ENCODE data around the gene TP53RK. TPM values are rescaled to one million over a fixed set of nuclear protein-coding genes. Genes with fewer than 3 reads are reported as not detected.
"Not testable (repeated sequence)": the region's sequence is repeated elsewhere in the genome, so short reads cannot be mapped to it uniquely, and the experiment has no call there.

Gene TP53RK
- total RNA-seq, 4 donors from 2014 or later = 12.4 to 26.7 (median 18.3) TPM

GRCh38 chr20:46678516-46678915 is 10.7 kb downstream of the TP53RK start:
- no peaks in the 10 kb centered on the region for H3K36me3 ChIP-seq
- in situ Hi-C loops (cut with MboI; ENCODE audit: low pct_ligation_motif_present in 1 of 4, low pct_unique_long_range_greater_than_20kb in 1 of 4, low sequenced_read_pairs in 3 of 4) (loop anchor here in 2 of 4 donors (10.0 to 25.0 kb wide), 2 partner anchors 154 to 166 kb away; partner anchors contain the start of gene ZNF334 (in 1 of the 2)), intact Hi-C loops (cut with DNase I; ENCODE audit: low total_unique reads) (loop anchor here (10.0 kb wide), 1 partner anchor 616 kb away; no protein-coding TSS in a partner anchor)
- H3K4me3 ChIP-seq = no peak overlapping the region
- no peaks in the 10 kb centered on the region for H3K9me3 ChIP-seq
- no peaks in the 10 kb centered on the region for H3K27me3 ChIP-seq
- H3K4me1 ChIP-seq = peaks cover 0 to 9% (median 4%) of the 10 kb centered on the region in 4 donors
- WGBS, 2 donors (ENCODE audit: low coverage in 1 of 2) = 88% methylated on average over 4 of the region's 4 CpGs; no CpG with 5 or more reads in 1 of the 2 donors
- DNase-seq = no peak
- TF ChIP-seq CTCF (IDR thresholded peaks at IDR 0.05) (no peak), POLR2A (IDR thresholded peaks at IDR 0.05) (no peak), EP300 (IDR thresholded peaks at IDR 0.05; ENCODE audit: low read depth) (no peak), POLR2AphosphoS5 (IDR thresholded peaks at IDR 0.05) (no peak)
- H3K27ac ChIP-seq = no peak overlapping the region

GRCh38 chr20:46677608-46678007 is 11.6 kb downstream of the TP53RK start:
- H3K4me3 ChIP-seq = no peak overlapping the region
- in situ Hi-C loops (cut with MboI; ENCODE audit: low pct_ligation_motif_present in 1 of 4, low pct_unique_long_range_greater_than_20kb in 1 of 4, low sequenced_read_pairs in 3 of 4) = loop anchor here in 2 of 4 donors (10.0 to 25.0 kb wide), 2 partner anchors 153 to 165 kb away; partner anchors contain the start of gene ZNF334 (in 1 of the 2)
- H3K27me3 ChIP-seq = no peaks in the 10 kb centered on the region
- H3K4me1 ChIP-seq = no peaks in the 10 kb centered on the region
- intact Hi-C loops (cut with DNase I; ENCODE audit: low total_unique reads) = loop anchor here (10.0 kb wide), 1 partner anchor 617 kb away; no protein-coding TSS in a partner anchor
- H3K9me3 ChIP-seq = no peaks in the 10 kb centered on the region
- H3K36me3 ChIP-seq = no peaks in the 10 kb centered on the region
- no peak for DNase-seq
- no peak overlapping the region for H3K27ac ChIP-seq
- no peak for TF ChIP-seq EP300 (IDR thresholded peaks at IDR 0.05; ENCODE audit: low read depth)
- TF ChIP-seq CTCF (IDR thresholded peaks at IDR 0.05) = no peak
- no peak for TF ChIP-seq POLR2A (IDR thresholded peaks at IDR 0.05)
- no peak for TF ChIP-seq POLR2AphosphoS5 (IDR thresholded peaks at IDR 0.05)
- 76 to 88% methylated on average over 5 of the region's 5 CpGs for WGBS, 2 donors (ENCODE audit: low coverage in 1 of 2)

GRCh38 chr20:46676649-46677316 is 12.5 kb downstream of the TP53RK start:
- intact Hi-C loops (cut with DNase I; ENCODE audit: low total_unique reads) (loop anchor here (10.0 kb wide), 1 partner anchor 618 kb away; no protein-coding TSS in a partner anchor), in situ Hi-C loops (cut with MboI; ENCODE audit: low pct_ligation_motif_present in 1 of 4, low pct_unique_long_range_greater_than_20kb in 1 of 4, low sequenced_read_pairs in 3 of 4) (loop anchor here in 2 of 4 donors (10.0 to 25.0 kb wide), 2 partner anchors 152 to 164 kb away; partner anchors contain the start of gene ZNF334 (in 1 of the 2))
- 80 to 83% methylated on average over 1 to 9 of the region's 14 CpGs for WGBS, 2 donors (ENCODE audit: low coverage in 1 of 2)

GRCh38 chr20:46674253-46675083 is 14.8 kb downstream of the TP53RK start:
- 78 to 94% methylated on average over 3 to 14 of the region's 14 CpGs for WGBS, 2 donors (ENCODE audit: low coverage in 1 of 2)
- Histone ChIP-seq H3K9me3 (no peaks in the 10 kb centered on the region), H3K27me3 (no peaks in the 10 kb centered on the region), H3K36me3 (no peaks in the 10 kb centered on the region), H3K4me1 (no peaks in the 10 kb centered on the region), H3K4me3 (no peak overlapping the region), H3K27ac (no peak overlapping the region)
- TF ChIP-seq CTCF (IDR thresholded peaks at IDR 0.05) = no peak
- TF ChIP-seq POLR2AphosphoS5 (IDR thresholded peaks at IDR 0.05) = no peak
- no peak for TF ChIP-seq EP300 (IDR thresholded peaks at IDR 0.05; ENCODE audit: low read depth)
- no peak for TF ChIP-seq POLR2A (IDR thresholded peaks at IDR 0.05)
- no peak for DNase-seq
- intact Hi-C loops (cut with DNase I; ENCODE audit: low total_unique reads) = loop anchor here (10.0 kb wide), 1 partner anchor 620 kb away; no protein-coding TSS in a partner anchor
- in situ Hi-C loops (cut with MboI; ENCODE audit: low pct_ligation_motif_present in 1 of 4, low pct_unique_long_range_greater_than_20kb in 1 of 4, low sequenced_read_pairs in 3 of 4) = loop anchor here in 2 of 4 donors (10.0 to 25.0 kb wide), 2 partner anchors 150 to 162 kb away; partner anchors contain the start of gene ZNF334 (in 1 of the 2)

More at GRCh38 chr20:46676649-46677316, 12.5 kb downstream of the TP53RK start:
- H3K9me3 ChIP-seq, DNase-seq, H3K4me3 ChIP-seq, H3K27ac ChIP-seq, H3K36me3 ChIP-seq, H3K27me3 ChIP-seq, H3K4me1 ChIP-seq: not testable (repeated sequence)

Data from transverse colon (tissue), 4 donors.